Tibial nerve (tissue), 4 donors: ENCODE data around the gene USP11. TPM values are rescaled to one million over a fixed set of nuclear protein-coding genes. Genes with fewer than 3 reads are reported as not detected.

ENCODE experiments used
- DNase-seq, 2 donors: peaks; one replicate each; pipeline ENCODE4 v3.0.0-alpha.2; 2019; ENCODE audit warnings: low spot score in 2 of 2
- H3K27ac ChIP-seq, 4 donors: fragments of 200-600 bp; sonication (generic) in 3 of 4; one replicate each; pipeline ENCODE4 v1.5.1; 2017 to 2019; ENCODE audit warnings: mild to moderate bottlenecking in 1 of 4
- H3K27me3 ChIP-seq, 2 donors: fragments of 200-600 bp; sonication (generic) in 1 of 2; one replicate each; pipeline versions ENCODE4 v1.5.1 to v1.6.0; 2017 to 2019
- H3K36me3 ChIP-seq, 3 donors: fragments of 200-600 bp; sonication (generic); one replicate each; pipeline ENCODE4 v1.5.1; 2018 to 2019
- H3K4me1 ChIP-seq, 4 donors: fragments of 200-600 bp; sonication (generic) in 3 of 4; one replicate each; pipeline ENCODE4 v1.5.1; 2017 to 2019
- H3K4me3 ChIP-seq, 4 donors: fragments of 200-600 bp; sonication (generic) in 3 of 4; one replicate each; pipeline ENCODE4 v1.5.1; 2017 to 2019; ENCODE audit warnings: mild to moderate bottlenecking in 1 of 4, moderate library complexity in 1 of 4
- H3K9me3 ChIP-seq, 4 donors: fragments of 200-600 bp; sonication (generic) in 3 of 4; one replicate each; pipeline ENCODE4 v1.5.1; 2017 to 2019
- EP300 ChIP-seq, 2 donors: sonication (generic); formaldehyde crosslinking; IDR thresholded peaks; one replicate each; pipeline ENCODE4 v1.6.1; 2017; ENCODE audit warnings: antibody characterized with exemption in 2 of 2, mild to moderate bottlenecking in 1 of 2
- POLR2A ChIP-seq, 2 donors: fragments of 450-650 bp; IDR thresholded peaks; one replicate each; pipeline ENCODE4 v1.6.1; 2017; ENCODE audit warnings: antibody characterized with exemption in 2 of 2, mild to moderate bottlenecking in 2 of 2, moderate library complexity in 2 of 2
- WGBS, 2 donors: methylation state at CpG; one replicate each; pipeline ENCODE4 v1.1.5; 2018; 5-methylcytosine and 5-hydroxymethylcytosine counted together
- total RNA-seq, 4 donors: library from RNA; depleted of rRNA; stranded (reverse); fragments of >200 nt; gene quantifications; one replicate each; pipeline ENCODE4 v1.1.0, GENCODE V29; 2016
- TF ChIP-seq, protein P1 (sequence below), 5 experiments: fragments of 200-600 bp in 3 of 5; fragments of 450-650 bp in 2 of 5; sonication (generic) in 3 of 5; IDR thresholded peaks; one replicate each; pipeline ENCODE4 v1.5.1; 2016 to 2019; ENCODE audit warnings: antibody characterized with exemption in 5 of 5, mild to moderate bottlenecking in 3 of 5, moderate library complexity in 2 of 5

USP11 gene
- total RNA-seq, 4 donors from 2014 or later, result 54.6 to 85.8 (median 63.9) TPM

- Histone ChIP-seq H3K4me1 (peaks cover 0 to 13% (median 5%) of the 10 kb centered on the region in 4 donors), H3K27ac (no peak overlapping the region), H3K36me3 (peaks cover 0 to 69% (median 13%) of the 10 kb centered on the region in 3 donors), H3K27me3 (no peaks in the 10 kb centered on the region), H3K4me3 (no peak overlapping the region), H3K9me3 (no peaks in the 10 kb centered on the region)
- WGBS, 2 donors, result 85 to 89% methylated on average over 18 to 20 of the region's 20 CpGs
- no peak for DNase-seq
- TF ChIP-seq, protein P1, sequence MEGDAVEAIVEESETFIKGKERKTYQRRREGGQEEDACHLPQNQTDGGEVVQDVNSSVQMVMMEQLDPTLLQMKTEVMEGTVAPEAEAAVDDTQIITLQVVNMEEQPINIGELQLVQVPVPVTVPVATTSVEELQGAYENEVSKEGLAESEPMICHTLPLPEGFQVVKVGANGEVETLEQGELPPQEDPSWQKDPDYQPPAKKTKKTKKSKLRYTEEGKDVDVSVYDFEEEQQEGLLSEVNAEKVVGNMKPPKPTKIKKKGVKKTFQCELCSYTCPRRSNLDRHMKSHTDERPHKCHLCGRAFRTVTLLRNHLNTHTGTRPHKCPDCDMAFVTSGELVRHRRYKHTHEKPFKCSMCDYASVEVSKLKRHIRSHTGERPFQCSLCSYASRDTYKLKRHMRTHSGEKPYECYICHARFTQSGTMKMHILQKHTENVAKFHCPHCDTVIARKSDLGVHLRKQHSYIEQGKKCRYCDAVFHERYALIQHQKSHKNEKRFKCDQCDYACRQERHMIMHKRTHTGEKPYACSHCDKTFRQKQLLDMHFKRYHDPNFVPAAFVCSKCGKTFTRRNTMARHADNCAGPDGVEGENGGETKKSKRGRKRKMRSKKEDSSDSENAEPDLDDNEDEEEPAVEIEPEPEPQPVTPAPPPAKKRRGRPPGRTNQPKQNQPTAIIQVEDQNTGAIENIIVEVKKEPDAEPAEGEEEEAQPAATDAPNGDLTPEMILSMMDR (IDR thresholded peaks at IDR 0.05), result no peak
- TF ChIP-seq POLR2A (IDR thresholded peaks at IDR 0.05) (no peak), EP300 (IDR thresholded peaks at IDR 0.05) (no peak)
These were observed 18.3 kb upstream of the USP11 start for GRCh38 chrX:47214435-47215077.

DNA sequence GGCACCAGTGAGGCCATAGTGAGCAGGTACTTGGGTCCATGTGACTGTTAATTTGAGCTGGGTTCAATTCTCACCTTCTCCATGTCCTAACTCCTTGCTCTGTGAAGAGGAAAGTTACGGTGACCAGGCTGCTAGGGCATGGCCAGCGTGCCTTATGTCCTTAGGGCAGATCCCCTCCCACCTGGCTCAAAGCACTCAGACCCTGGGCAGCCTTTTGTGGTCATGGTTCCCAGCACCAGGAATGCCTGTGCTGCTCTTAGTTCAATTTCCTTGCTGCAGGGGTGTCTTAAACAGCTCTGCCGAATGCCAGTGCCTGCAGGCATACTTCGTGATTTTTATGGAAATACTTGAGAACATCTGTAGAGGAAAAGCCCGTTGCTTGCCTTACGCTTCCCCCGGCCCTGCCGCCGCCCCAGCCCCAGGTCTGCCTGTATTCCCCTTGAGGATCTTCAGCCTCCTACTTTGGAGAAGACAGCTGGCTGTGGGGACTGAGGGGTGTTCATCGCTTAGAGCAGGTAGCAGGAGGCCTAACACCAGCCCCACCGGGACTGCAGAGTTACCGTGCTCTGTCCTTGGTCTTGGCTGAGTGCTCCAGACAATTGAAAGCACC lies 17.4 kb upstream of the USP11 start:
- 63 to 94% methylated on average over 2 to 12 of the region's 12 CpGs for WGBS, 2 donors
- H3K9me3 ChIP-seq, result no peaks in the 10 kb centered on the region
- peaks cover 0 to 21% (median 7%) of the 10 kb centered on the region in 4 donors for H3K4me1 ChIP-seq
- peaks cover 0 to 61% (median 10%) of the 10 kb centered on the region in 3 donors for H3K36me3 ChIP-seq
- TF ChIP-seq POLR2A (IDR thresholded peaks at IDR 0.05) (no peak), EP300 (IDR thresholded peaks at IDR 0.05) (no peak)
- TF ChIP-seq, protein P1 (IDR thresholded peaks at IDR 0.05), result no peak
- H3K27me3 ChIP-seq, result no peaks in the 10 kb centered on the region
- no peak overlapping the region for H3K4me3 ChIP-seq
- H3K27ac ChIP-seq, result no peak overlapping the region
- DNase-seq, result no peak

- TF ChIP-seq, protein P1 (IDR thresholded peaks at IDR 0.05), result no peak
- TF ChIP-seq EP300 (IDR thresholded peaks at IDR 0.05) (no peak), POLR2A (IDR thresholded peaks at IDR 0.05) (no peak)
- Histone ChIP-seq H3K27ac (peak overlapping the region in 3 of 4 donors; percentile 68 to 98 (median 87)), H3K27me3 (no peaks in the 10 kb centered on the region), H3K4me1 (peaks cover 0 to 30% (median 9%) of the 10 kb centered on the region in 4 donors), H3K36me3 (peaks cover 0 to 50% (median 4%) of the 10 kb centered on the region in 3 donors), H3K4me3 (no peak overlapping the region), H3K9me3 (no peaks in the 10 kb centered on the region)
- WGBS, 2 donors, result 75 to 80% methylated on average over 8 of the region's 8 CpGs
- DNase-seq, result no peak
These were observed 16.4 kb upstream of the USP11 start for GRCh38 chrX:47216393-47216925.

DNA sequence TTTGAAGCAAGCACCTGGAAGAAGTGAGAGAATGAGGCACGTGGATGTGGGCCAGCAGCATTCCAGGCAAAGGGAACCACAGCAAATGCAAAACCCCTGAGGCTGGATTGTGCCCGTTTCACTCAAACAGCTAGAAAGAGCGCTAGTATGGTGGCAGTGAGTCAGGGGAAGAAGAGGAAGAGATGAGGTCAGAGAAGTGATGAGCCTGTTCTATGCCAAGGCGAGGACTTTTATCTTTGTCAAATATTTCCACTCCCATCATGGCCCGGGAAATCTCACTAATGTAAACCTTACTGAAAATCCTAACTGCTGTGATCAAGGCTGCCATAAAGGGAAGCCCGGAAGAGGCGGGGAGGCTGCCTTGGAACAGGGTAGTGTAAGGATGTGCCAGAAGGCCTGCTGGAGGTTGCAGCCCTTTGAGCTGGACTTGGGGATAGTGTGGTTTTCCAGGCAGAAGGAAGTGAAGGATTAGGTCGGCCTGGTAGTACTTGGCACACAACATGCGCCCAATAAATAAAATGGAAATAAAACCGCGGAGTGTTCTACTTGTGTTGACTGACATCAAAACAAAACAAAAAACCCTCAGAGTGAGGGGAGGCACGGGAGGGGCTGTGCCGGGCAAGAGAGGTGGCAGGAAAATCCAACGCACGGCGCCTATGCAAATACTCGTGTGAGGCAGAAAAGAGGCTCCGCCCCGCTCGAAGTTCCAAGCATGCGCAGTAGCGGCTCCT lies 15.5 kb upstream of the USP11 start:
- WGBS, 2 donors, result 5 to 25% methylated on average over 21 to 22 of the region's 22 CpGs
- H3K27ac ChIP-seq, result peak overlapping the region; percentile 68 to 98 (median 78)
- H3K27me3 ChIP-seq, result no peaks in the 10 kb centered on the region
- H3K4me1 ChIP-seq, result peaks cover 0 to 33% (median 9%) of the 10 kb centered on the region in 4 donors
- no peak for DNase-seq
- TF ChIP-seq, protein P1 (IDR thresholded peaks at IDR 0.05), result no peak
- TF ChIP-seq EP300 (IDR thresholded peaks at IDR 0.05) (peak; percentile 49 to 63), POLR2A (IDR thresholded peaks at IDR 0.05) (peak in 1 of 2 donors; percentile 8)
- peaks cover 0 to 42% (median under 1%) of the 10 kb centered on the region in 3 donors for H3K36me3 ChIP-seq
- peak overlapping the region in 3 of 4 donors; percentile 26 to 92 (median 36) for H3K4me3 ChIP-seq
- no peaks in the 10 kb centered on the region for H3K9me3 ChIP-seq
